HG03066 (cell line): ENCODE measurements around the gene CNOT4.
A peak's percentile ranks its signal among the peaks of the same experiment; 100 is the strongest.
"Not testable (repeated sequence)": the region's sequence is repeated elsewhere in the genome, so short reads cannot be mapped to it uniquely, and the experiment has no call there.

Experiments
- ATAC-seq: cut with Tn5 transposase; IDR thresholded peaks from one replicate; pipeline ENCODE4 v1.9.1; 2021; ENCODE audit warnings: low read depth; ENCODE audit not compliant: unreplicated experiment

CNOT4 gene

DNA sequence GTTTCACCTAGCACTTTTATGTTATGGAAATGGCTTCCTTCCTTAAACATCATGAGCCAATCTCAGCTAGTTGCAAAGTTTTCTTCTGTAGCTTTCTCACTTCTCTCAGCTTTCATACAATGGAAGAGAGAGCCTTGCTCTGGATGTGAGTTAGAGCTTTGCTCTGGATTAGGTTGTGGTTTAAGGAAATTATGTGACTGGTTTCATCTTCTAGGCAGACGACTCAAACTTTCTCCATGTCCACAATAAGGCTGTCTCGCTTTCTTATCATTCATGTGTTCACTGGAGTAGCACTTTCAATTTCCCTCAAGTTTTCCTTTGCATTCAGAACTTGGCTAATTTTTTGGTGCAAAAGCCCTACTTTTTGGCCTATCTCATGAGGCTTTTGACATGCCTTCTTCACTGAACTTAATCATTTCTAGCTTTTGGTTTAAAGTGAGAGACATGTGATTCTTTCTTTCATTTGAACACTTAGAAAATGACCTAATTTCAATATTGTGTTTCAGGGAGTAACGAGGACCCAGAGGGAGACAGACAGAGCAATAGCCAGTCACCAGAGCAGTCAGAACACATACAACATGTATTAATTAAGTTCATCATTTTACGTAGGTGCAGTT lies 49.8 kb downstream of the CNOT4 start:
- peak; percentile 45 for ATAC-seq

DNA sequence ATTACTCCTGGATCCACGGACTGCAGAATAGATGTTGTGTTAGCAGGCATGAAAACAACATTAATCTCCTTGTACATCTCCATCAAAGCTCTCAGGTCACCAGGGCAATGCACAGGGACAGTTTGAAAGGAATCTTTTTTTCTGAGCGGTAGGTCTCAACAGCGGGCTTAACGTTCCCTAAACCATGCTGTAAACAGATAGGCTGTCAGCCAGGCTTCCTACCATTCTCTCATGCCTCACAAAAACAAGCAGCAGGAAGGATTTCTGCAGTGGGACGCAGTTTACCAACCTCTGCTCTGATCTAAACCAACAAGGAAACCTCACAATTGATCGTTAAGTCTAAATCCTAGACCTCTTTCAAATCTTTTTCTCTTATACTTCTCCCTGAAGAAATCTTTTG lies 50.8 kb downstream of the CNOT4 start:
- no peak for ATAC-seq

DNA sequence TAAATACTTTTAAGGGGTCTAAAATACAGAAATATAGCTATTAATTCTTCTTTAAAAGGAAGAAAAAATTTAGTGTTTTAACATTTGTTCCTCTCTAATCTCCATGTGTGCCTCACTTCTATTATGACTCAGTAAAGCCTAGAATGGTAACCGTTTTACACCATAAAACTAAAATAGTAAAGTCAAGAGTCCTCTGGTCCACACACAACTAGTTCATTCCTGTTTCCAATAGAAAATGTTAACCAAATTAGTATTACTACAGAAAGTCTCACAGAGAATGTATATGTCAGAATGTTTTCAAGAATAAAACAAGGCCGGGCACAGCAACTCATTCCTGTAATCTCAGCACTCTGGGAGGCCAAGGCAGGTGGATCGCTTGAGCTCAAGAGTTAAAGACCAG lies 55.8 kb downstream of the CNOT4 start:
- ATAC-seq: no peak

DNA sequence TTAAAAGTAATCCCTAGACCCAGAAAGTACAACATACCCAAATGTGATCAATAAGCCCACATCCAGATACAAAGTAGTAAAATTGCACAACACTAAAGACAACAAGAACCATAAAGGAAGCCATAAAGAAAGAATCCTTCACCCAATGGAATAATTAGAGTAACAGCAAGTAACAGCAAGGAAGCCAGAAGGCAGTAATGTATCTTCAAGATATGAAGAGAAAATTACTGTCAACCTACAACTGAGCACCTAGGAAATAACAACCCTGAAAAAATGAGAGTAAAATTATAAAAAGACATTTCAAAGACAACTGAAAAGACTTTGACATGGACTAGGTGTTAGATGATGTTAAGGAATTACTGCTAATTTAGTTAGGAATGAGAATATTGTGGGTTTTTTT lies 60.5 kb downstream of the CNOT4 start:
- ATAC-seq: no peak

DNA sequence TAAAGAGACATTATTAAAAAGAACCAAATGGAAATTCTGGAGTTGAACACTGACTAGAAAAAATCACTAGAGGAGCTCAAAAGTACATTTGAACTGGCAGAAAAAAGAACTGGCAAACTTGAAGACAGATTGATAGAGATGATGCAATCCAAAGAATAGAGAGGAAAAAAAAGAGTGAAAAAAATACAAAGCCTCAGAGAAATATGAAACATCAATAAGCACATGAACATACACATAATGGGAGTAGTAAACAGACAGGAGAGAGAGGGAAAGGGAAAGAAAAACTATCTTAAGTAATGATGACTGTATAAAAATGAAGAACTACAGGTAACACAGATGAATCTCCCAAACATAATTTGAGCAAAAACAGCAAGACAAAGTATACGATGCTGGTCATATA lies 61.1 kb downstream of the CNOT4 start:
- no peak for ATAC-seq

DNA sequence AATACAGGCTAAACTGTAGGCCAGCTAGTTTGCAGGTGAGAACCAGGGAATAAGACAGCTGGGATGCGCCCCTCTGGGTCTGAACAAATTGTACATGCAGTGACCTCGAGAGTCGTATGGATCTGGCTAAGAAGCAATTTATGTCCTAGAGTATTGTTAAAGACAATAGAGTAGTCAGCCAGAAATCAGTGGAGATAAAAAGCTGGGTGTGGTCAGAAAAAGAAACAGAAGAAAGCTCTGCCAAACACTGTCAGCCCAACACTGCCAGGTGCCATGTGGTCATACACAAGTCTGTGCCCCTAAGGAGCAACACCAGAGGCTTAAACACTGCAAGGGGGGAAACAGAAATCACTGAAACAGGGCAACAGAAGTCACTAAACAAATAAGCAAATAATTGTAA lies 62.2 kb downstream of the CNOT4 start:
- no peak for ATAC-seq

DNA sequence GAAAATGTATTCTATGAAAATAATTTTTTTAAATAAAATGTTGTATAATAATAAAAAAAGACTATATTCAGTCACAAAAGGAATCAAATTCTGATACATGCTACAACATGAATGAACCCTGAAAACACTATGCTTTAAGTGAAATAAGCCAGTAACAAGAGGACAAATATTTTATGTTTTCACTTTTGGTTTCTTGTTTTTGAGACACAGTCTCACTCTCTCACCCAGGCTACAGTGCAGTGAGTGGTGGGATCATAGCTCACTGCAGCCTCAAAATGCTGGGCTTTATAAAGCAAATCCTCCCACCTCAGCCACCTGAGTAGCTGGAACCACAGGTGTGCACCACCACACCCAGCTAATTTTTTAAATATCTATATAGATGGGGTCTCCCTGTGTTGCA lies 64.2 kb downstream of the CNOT4 start:
- no peak for ATAC-seq

DNA sequence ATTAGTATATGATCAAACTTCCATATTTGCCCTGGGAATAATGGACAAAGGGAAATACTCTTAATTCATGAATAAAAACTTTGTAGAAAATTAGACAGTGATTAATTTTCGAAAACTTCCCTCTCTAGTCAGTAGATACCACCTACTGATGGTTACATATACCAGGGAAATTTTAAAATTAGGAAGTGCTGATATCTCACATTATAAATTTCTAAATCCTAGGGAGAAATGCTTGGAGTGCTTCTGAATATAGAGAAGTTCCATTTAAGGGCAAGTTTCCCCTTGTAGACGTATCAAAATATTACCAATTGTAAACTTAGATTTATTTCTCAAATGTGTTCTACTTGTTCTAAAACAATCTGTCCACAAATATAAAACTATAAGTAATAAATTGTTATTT lies 64.6 kb downstream of the CNOT4 start:
- ATAC-seq: not testable (repeated sequence)

DNA sequence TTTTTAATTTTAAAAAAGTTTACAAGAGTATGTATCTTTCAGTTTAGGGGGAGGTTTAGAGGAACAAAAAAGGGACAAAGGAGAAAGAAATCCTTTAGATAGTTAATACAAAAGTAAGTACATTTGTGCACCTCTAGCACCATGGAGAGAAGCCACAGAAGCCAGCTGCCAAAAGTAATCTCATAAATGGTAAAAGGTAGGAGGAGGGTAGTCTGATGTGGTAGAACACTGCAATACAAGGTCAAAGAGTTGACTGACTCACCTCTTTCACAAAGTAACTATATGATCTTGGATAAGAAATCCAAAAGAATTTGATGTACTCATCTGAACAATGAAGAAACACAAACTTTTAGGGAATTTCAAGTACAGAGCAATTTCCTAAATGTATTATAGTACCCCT lies 68.1 kb downstream of the CNOT4 start:
- ATAC-seq: no peak

DNA sequence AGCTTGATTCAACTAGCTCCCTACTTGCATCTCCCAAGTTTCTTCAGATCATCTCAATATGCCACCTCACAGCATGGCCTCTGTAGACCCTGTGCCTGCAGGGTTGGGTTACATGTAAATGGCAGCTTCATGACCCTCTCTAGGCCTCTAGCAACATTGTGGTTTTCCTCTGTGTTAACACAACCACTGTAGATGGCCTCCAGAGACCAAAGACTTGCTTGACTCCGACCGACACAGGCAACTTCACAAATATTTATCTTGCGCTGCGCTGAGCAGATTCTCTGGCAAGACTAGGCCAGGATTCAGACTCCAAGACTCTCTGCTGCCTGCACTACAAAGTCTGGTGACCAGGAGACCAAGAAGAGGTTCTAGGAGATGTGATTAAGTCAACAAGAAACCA lies 75.9 kb downstream of the CNOT4 start:
- ATAC-seq: no peak

DNA sequence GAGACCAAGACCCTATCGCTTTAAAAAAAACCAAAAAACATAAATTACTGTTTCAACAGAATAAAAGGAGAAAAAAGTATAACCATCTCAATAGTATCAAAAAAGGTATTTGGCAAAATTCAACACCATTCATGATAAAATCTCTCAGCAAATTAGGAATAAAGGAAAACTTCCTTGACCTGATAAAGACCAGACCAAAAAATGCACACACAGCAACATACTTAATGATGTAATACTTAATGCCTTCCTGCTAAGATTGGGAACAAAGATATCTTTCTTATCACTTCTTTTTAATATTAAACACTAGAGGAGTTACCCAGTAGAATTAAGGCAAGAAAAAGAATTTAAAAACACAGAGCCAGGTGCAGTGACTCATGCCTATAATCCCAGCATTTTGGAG lies 79.3 kb downstream of the CNOT4 start:
- no peak for ATAC-seq

DNA sequence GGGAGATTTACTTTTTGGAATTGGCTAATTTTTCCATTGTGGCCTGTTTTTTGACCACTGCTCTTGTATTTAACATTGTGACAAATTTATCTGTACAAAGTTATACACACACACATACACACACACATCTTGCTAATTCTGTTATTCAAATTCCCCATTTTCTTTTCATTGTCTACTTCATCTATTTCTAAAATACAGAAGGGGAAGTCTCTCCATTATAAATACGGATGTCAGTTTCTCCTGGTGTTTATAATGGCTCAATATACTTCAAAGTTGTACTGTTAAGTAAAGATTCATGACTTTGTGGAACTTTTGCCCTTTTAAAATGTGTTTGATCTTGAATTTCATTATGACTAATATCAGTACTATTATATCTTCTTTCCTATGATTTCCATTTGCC lies 81.0 kb downstream of the CNOT4 start:
- no peak for ATAC-seq

DNA sequence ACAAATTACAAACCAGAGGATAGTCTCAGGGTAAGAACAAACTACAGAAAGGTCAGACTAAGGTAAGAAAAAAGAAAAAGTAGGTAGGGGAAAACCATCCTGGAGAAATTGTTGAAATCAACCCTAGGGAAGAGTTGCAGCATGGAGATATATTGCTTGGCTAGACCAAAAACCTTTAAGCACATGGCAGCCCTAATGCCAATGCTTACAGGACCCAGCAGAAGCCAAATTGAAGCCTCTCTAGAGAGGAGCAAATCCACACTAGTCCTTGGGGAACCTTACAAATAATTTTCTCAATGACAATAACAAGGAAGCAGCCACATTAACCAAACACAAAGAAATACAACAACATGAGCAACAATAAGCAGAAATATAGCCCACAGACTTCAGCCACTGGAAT lies 81.9 kb downstream of the CNOT4 start:
- no peak for ATAC-seq

DNA sequence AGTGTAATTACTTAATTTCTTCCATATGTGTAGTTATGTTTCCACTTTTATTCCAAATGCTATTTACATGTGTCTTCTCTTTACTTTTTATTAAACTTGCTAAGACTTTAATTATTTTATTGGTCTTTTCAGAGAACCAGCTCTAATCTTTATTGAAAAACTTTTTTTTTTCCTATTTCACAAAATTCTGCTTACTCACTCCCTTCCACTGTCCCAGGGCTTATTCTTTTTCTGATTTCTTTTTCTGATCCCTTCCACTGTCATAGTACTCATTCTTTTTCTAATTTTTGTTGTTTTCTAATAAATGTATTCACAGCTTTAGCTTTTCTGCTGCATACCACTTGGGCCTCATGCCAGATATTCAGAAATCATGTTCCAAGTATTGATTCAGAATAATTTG lies 82.7 kb downstream of the CNOT4 start:
- ATAC-seq: no peak

DNA sequence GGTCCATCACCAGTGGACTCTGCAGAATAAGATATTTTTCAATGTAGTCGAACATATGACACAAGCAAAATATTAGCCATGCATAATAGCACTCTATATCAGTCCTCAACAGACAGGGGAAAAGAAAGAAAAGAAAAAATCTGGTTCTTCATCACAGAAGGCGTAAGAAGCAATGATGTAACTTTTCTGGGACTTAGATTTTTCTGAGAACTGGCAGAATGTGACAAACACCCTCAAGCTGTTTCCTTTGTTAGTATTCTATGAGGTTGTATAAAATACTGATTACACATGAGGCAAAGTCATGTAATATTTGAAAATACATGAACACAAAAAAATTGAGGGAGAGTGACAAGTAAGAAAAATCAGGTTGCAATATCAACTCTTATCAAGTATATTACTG lies 84.9 kb downstream of the CNOT4 start:
- ATAC-seq: no peak

DNA sequence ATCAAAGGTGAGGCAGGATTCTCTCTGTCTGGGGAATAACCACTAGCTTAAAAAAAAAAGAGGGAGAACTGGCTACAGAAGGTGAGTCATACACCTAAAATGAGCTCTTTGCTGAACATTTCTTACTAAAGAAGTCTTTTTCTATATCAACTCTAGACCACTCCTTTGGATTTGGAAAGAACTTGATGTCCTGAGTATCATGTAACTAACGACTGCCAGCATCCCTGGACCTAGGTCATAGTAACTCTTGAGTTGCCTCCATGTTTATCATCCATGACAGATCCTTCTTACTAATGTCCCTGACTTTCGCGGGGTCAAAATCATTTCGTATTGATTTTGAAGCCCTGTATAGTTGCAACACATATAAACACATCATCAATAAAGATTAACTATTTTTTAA lies 89.1 kb downstream of the CNOT4 start:
- no peak for ATAC-seq

DNA sequence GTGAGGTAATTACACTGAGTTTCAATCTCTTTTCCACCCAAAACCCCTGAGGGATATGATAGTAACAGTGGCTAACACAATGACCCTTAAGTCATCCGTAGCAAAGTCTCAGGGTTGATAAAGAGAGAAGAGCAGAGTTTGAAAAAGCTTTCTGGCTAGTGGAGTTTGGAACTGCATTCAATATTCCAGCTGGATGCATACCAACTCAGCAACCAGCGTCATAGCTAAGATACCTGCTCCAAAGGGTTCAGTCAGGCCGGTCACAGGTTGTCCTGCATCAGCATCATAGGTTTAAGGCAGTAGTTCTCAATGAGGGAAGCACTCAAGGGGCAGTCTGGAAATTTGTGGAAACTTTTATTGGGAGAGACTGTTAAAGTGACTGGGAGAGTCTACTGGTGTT lies 93.5 kb downstream of the CNOT4 start:
- ATAC-seq: no peak

DNA sequence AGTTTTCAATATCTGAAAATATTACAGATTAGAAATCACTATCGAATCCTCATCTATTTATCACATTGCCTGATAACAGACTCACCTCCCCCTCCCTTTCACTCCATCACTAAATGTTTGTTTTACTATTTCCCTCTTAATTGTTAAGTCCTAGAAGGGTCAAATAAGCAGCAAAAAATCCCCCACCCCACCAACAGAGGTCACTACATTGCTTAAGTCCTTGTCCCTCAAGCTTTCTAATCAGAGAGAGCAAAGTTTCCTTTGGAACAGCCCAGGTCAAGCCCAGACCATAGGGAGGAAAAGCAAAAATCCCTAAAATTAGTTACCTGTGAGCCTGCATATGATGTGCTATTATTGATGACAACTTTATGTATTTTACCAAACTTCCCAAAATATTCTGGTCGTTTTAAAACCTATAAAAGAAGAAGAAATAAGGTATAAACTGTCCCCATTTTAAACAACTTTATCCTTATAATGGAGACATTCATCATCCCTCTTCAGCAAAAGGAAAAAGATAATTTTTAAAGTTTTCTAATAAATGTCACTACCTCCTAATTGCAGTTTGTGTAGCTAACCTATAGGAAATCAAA lies 95.0 kb downstream of the CNOT4 start:
- no peak for ATAC-seq

DNA sequence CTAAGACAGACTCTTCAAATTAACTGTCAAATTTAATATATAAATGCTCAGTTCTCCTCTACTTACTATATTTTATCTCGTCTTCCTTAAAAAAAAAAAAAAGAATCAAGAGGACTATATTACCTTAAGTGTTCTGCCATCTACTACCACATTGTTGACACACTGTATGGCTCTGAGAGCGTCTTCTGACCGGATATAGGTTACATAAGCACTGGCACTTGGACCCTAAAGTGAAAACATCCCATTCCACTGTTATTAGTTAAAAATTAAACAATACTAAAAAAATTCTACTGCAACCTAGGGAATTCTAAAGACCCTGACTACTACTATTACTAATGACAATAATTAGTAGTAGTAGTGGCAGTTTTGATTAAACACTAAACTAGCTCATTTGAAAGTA lies 95.7 kb downstream of the CNOT4 start:
- no peak for ATAC-seq

DNA sequence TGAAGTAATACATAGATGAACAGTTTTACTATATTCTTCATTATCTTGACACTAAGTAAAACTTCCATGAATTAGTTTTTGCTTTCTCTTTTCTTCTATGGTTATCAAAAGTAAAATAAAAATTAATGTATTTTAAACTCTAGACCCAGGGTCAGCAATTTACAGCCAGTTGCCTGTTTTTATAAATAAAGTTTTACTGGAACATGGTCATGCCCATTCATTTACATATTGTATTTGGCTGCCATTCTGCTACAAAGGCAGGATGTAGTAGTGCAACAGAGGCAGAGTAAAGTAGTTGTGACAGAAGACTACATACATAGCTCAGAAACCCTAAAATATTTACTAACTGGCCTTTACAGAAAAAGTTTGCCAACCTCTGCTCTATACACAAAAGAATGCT lies 98.8 kb downstream of the CNOT4 start:
- no peak for ATAC-seq

DNA sequence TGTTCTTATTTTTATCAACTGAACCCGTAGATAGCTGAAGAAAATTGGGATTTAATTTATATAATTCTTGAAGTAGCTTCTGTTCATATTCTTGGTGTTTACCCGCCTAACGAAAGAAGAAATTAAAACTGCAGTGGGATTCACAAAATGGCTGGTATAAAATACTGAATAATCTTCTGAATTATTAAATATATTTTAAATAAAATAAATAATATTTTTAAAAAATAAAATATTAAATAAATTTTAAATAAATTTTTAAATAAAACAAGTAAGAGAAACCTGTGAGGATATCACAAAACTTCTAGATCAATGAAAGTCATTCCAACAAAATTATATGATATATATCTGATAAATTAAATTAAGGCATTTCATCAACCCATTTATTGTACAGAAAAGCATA lies 99.4 kb downstream of the CNOT4 start:
- no peak for ATAC-seq

DNA sequence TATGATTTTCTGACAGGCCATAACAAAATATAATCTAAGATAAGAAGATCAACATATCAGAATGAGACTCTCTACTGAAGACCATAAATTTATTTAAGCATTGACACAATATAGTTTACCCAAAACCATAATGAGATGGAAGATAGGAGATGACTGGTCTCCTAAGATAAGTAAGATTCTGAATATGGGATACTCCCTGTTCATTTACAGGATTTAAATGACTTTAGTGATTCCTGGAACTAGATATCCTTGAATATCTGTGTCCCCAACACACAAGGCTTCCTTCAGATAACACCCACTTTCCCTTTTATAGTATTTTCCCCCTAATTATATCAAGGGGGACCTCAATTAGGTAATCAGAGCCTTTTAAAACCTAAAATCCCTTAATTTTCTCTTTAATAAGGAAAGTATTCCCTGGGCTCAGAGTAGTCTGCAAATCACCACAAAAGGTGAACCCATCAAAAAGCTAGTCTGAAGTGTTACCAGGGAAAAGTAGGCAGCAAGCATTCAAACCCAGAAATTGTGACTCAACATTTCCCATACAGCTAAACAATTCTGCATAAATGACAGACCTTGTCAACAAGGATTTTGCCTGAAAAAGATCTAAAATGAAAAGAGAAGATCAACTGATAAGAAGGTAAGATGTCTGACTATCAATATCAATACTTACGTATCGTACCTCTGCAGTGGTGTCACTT lies 99.9 kb downstream of the CNOT4 start:
- ATAC-seq: no peak
